Cerebellar nuclear complex (tissue), 1 donor: ENCODE results near the gene RAC2.
"Not testable (repeated sequence)": the region's sequence is repeated elsewhere in the genome, so short reads cannot be mapped to it uniquely, and the experiment has no call there.

Experiments
- DNase-seq, 2 experiments: peaks; one replicate each; lab custom pipeline; 2025; lab: John Stamatoyannopoulos, UW

Gene RAC2

GRCh38 chr22:37255558-37256006 is 11.5 kb upstream of the RAC2 start:
- no peak for DNase-seq

- DNase-seq: no peak
Measured at GRCh38 chr22:37254867-37255233, 10.8 kb upstream of the RAC2 start.

- no peak for DNase-seq
Measured at GRCh38 chr22:37254209-37254866, 10.3 kb upstream of the RAC2 start.

GRCh38 chr22:37253126-37253660 is 9.1 kb upstream of the RAC2 start:
- no peak for DNase-seq

- not testable (repeated sequence) for DNase-seq
Measured at GRCh38 chr22:37251836-37252235, 7.8 kb upstream of the RAC2 start.

GRCh38 chr22:37249986-37250385 is 5.9 kb upstream of the RAC2 start:
- no peak for DNase-seq

GRCh38 chr22:37248251-37248650 is 4.2 kb upstream of the RAC2 start:
- DNase-seq: no peak

GRCh38 chr22:37245740-37246139 is 1.7 kb upstream of the RAC2 start:
- DNase-seq: no peak

- DNase-seq: no peak
Measured at GRCh38 chr22:37244922-37245722, 1.1 kb upstream of the RAC2 start.

GRCh38 chr22:37243402-37244113 is 511 bp downstream of the RAC2 start:
- no peak for DNase-seq

GRCh38 chr22:37242395-37242918 is 1.6 kb downstream of the RAC2 start:
- DNase-seq: no peak

- DNase-seq: no peak
Measured at GRCh38 chr22:37241351-37242142, 2.5 kb downstream of the RAC2 start.

GRCh38 chr22:37240941-37241320 is 3.1 kb downstream of the RAC2 start:
- DNase-seq: no peak

- no peak for DNase-seq
Measured at GRCh38 chr22:37240240-37240940, 3.7 kb downstream of the RAC2 start.

GRCh38 chr22:37239336-37240239 is 4.5 kb downstream of the RAC2 start:
- no peak for DNase-seq

- DNase-seq: no peak
Measured at GRCh38 chr22:37237371-37238268, 6.4 kb downstream of the RAC2 start.

GRCh38 chr22:37235897-37236607 is 8.0 kb downstream of the RAC2 start:
- DNase-seq: no peak
